ENCODE data around the gene OR2T12.
"Not testable (repeated sequence)": the region's sequence is repeated elsewhere in the genome, so short reads cannot be mapped to it uniquely, and the experiment has no call there.

OR2T12 gene

DNA sequence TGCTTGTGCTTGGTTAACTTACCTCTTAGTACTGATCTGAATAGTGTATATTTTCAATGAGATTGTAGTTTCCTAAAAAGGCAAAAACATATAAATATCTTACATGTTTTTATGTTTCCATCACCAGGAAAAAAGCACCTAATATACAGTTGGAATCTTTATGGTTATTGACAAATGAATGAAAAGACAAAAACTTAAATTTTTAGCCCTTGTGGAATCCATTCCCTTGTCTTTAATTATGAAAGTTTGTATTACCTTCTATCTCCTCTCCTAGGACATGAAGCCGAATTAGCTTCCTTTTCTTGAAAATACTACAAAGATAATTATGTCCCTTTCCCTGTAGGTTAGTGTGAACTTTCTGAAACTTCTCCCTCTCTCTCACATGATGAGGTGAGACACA lies at the start of gene OR2T12:
Gene OR2T12, minus strand, starts transcription at position 101 of the 400 bp plus-strand sequence. CDS start 7,846 bp downstream, outside the sequence.
- no peak for DNase-seq

GRCh38 chr1:248348475-248348874 lies 45.3 kb upstream of the OR2T12 start, which contains the start of gene OR14C36:
TSS of gene OR14C36 (plus strand) at chr1:248348775. CDS start at chr1:248348775, 0 bp downstream.
- DNase-seq: no peak

DNA sequence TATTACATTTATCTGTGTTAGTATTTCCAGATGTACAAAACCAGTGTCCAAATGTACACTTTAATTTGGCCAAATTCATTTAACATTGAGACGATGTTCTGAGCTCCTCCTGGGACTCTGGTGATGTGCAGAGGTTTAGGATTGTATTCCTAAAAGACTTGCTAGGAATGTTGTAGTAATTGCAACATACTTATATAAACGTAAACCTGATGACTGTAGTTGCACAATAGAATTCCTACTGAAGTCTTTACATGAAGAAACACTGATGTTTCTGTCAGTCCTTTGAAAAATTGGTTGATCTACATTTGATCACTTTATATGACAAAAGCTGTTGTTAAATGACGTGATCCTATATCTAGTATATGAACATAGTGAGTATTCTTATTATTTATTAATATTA lies 40.2 kb upstream of the OR2T12 start:
- no peak for DNase-seq

GRCh38 chr1:248324468-248324867 lies 21.2 kb upstream of the OR2T12 start, which contains the start of gene OR2M7:
TSS of gene OR2M7 (minus strand) at chr1:248324568. CDS start at chr1:248324568, 0 bp downstream.
- DNase-seq: no peak

DNA sequence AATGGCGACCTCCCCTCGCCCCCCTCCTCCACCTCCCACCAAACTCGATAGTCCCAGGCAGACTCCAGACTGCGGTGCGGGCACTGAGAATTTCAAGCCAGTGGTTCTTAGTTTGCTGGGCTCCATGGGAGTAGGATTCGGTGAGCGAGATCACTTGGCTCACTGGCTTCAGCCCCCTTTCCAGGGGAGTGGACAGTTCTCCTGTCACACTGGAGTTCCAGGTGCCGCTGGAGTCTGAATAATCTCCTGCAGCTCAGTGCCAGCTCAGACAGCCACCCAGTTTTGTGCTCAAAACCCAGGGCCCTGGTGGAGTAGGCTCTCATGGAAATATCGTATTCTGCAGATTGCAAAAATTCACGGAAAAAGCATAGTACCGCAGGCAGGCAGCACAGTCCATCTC lies 13.6 kb upstream of the OR2T12 start:
- no peak for DNase-seq

GRCh38 chr1:248306740-248307139 lies 3.5 kb upstream of the OR2T12 start:
- DNase-seq: not testable (repeated sequence)

- DNase-seq: no peak
These were observed 2.9 kb upstream of the OR2T12 start for GRCh38 chr1:248306103-248306502.

- not testable (repeated sequence) for DNase-seq
These were observed 2.4 kb upstream of the OR2T12 start for GRCh38 chr1:248305672-248306071.

DNA sequence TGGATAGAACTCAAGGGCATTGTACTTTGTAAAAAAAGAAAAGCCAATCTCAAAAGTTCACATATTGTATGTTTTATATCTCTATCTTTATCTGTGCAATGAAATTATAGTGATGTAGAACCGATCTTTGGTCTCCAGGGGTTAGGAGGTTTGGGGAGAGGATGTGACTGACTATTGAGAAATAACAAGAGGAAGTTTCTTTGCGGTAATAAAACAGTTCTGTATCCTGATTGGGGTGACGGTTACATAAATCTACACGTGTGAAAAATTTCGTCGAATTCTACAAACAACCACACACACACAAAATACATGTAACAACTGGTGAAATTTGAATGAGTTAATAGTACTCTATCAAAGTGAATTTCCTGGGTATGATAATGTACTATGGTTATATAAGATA lies 14.8 kb downstream of the OR2T12 start:
- peak in 2 of 3 donors; percentile 1 to 4 for DNase-seq

GRCh38 chr1:248277876-248278275 lies 25.3 kb downstream of the OR2T12 start, which contains the start of gene OR2T33:
TSS of gene OR2T33 (minus strand) at chr1:248277976. CDS start at chr1:248273814, 4,162 bp downstream.
- no peak for DNase-seq

GRCh38 chr1:248273225-248273624 lies 30.0 kb downstream of the OR2T12 start:
- not testable (repeated sequence) for DNase-seq

DNA sequence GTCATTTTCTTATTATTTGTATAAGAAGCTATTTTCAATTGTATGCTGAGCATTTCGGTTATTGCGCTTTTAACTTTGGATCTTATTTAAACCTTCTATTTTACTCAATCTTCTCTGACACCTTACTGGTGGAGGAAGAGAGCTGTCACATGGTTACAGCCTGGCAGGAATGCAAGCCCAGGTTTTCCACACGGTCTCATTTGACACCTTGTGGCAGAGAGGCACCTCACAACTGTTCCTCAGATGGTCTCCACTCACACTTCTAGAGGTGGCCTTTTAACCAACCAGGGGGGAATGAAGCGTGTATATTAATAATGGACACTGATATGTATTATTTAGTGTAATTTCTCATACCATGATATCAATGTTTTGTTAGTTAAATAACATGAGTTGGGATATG lies 35.0 kb downstream of the OR2T12 start:
- no peak for DNase-seq

GRCh38 chr1:248259309-248259708 lies 43.9 kb downstream of the OR2T12 start:
- DNase-seq: not testable (repeated sequence)

- peak; percentile 60 to 76 (median 62) for DNase-seq
These were observed 60.0 kb downstream of the OR2T12 start for GRCh38 chr1:248243204-248243603.

Data from suppressor macrophage treated with lipopolysaccharide for 1 hour (primary cell).